Tibial nerve (tissue), 4 donors: Measurements from ENCODE around the gene SLC66A1.

ENCODE experiments used
- EP300 ChIP-seq, 2 donors: sonication (generic); formaldehyde crosslinking; IDR thresholded peaks; one replicate each; pipeline ENCODE4 v1.6.1; 2017; ENCODE audit warnings: antibody characterized with exemption in 2 of 2, mild to moderate bottlenecking in 1 of 2
- POLR2A ChIP-seq, 2 donors: fragments of 450-650 bp; IDR thresholded peaks; one replicate each; pipeline ENCODE4 v1.6.1; 2017; ENCODE audit warnings: antibody characterized with exemption in 2 of 2, mild to moderate bottlenecking in 2 of 2, moderate library complexity in 2 of 2
- TF ChIP-seq, protein P1 (sequence below), 5 experiments: fragments of 200-600 bp in 3 of 5; fragments of 450-650 bp in 2 of 5; sonication (generic) in 3 of 5; IDR thresholded peaks; one replicate each; pipeline ENCODE4 v1.5.1; 2016 to 2019; ENCODE audit warnings: antibody characterized with exemption in 5 of 5, mild to moderate bottlenecking in 3 of 5, moderate library complexity in 2 of 5

DNA sequence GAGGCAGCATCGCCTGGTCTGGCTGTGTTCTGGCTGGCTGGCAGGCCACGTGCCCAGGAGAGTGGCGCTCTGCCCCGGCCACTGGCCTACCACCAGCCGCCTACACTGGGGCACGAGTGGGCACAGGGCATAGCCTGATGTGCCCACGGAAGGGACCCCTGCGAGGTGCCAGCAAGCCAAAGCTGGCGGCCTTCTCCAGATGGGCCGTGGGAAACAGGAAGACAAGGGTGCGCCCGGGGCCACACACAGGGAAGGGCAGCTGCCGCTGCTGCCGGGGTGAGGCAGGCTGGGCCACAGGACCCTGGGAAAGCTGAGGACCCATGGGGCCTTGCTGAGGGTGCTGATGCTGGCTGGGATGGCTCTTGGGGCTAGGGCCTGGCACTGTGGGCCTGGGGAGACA is 40.7 kb downstream of the SLC66A1 start:
- TF ChIP-seq POLR2A (IDR thresholded peaks at IDR 0.05), result no peak
- no peak for TF ChIP-seq EP300 (IDR thresholded peaks at IDR 0.05)
- TF ChIP-seq, protein P1, sequence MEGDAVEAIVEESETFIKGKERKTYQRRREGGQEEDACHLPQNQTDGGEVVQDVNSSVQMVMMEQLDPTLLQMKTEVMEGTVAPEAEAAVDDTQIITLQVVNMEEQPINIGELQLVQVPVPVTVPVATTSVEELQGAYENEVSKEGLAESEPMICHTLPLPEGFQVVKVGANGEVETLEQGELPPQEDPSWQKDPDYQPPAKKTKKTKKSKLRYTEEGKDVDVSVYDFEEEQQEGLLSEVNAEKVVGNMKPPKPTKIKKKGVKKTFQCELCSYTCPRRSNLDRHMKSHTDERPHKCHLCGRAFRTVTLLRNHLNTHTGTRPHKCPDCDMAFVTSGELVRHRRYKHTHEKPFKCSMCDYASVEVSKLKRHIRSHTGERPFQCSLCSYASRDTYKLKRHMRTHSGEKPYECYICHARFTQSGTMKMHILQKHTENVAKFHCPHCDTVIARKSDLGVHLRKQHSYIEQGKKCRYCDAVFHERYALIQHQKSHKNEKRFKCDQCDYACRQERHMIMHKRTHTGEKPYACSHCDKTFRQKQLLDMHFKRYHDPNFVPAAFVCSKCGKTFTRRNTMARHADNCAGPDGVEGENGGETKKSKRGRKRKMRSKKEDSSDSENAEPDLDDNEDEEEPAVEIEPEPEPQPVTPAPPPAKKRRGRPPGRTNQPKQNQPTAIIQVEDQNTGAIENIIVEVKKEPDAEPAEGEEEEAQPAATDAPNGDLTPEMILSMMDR (IDR thresholded peaks at IDR 0.05), result no peak
